ENCODE results near the gene FANCE. TPM values are rescaled to one million over a fixed set of nuclear protein-coding genes. Genes with fewer than 3 reads are reported as not detected.

FANCE gene
- total RNA-seq, 1 donor from 2014 or later, result 11.6 TPM

DNA sequence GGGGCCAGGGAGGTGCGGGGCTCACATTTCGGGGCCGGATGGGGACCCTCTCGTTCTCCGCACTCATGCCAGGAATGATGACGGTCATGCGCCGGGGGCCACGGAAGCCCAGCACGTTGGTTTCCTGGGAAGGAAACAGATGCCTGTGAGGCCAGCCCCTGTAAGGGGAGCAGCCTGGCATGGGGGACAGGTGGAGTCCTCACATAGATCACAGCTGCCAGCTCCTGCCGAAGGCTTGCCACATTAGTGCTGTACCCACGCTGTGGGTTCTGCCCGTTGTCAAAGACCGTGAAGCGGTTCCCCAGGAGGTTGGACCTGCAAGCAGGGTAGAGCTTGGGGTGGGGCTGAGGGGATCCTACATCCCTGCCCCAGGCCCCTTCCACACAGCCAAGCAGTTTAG, 51.4 kb downstream of the FANCE start:
- Mint-ChIP-seq H3K27me3 (peaks cover 9% of the 10 kb centered on the region), H3K27ac (no peak overlapping the region), H3K9me3 (no peaks in the 10 kb centered on the region), H3K4me3 (no peak overlapping the region), H3K4me1 (ENCODE audit: unreplicated experiment) (peaks cover 26% of the 10 kb centered on the region), H3K36me3 (no peaks in the 10 kb centered on the region)
- TF ChIP-seq, protein P1, sequence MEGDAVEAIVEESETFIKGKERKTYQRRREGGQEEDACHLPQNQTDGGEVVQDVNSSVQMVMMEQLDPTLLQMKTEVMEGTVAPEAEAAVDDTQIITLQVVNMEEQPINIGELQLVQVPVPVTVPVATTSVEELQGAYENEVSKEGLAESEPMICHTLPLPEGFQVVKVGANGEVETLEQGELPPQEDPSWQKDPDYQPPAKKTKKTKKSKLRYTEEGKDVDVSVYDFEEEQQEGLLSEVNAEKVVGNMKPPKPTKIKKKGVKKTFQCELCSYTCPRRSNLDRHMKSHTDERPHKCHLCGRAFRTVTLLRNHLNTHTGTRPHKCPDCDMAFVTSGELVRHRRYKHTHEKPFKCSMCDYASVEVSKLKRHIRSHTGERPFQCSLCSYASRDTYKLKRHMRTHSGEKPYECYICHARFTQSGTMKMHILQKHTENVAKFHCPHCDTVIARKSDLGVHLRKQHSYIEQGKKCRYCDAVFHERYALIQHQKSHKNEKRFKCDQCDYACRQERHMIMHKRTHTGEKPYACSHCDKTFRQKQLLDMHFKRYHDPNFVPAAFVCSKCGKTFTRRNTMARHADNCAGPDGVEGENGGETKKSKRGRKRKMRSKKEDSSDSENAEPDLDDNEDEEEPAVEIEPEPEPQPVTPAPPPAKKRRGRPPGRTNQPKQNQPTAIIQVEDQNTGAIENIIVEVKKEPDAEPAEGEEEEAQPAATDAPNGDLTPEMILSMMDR (conservative IDR thresholded peaks at IDR 0.05), result no peak
- DNase-seq (ENCODE audit: extremely low spot score, unreplicated experiment), result no peak

DNA sequence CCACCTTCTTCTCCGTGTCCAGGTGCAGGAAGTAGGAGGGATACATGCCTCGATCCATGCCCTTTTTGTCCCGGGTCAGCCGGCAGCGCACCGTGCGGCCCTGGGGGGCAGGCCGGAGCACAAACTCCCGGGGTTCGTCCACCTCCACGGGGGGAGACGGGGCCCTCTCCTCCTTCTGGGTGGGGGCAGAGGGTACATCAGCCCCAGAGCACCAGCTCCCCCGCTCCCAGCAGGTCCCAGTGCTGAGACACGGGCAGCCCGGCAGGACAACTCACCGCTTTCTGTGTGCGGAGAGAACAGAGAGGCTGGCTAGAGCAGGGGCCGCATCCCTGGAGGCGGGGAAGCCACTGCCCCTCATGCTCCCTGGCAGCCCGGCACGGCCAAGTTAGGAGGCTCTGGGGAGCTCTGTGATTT, 53.9 kb downstream of the FANCE start:
- Mint-ChIP-seq H3K4me1 (ENCODE audit: unreplicated experiment) (peaks cover 14% of the 10 kb centered on the region), H3K4me3 (no peak overlapping the region), H3K27ac (no peak overlapping the region), H3K9me3 (no peaks in the 10 kb centered on the region), H3K27me3 (peaks cover 6% of the 10 kb centered on the region), H3K36me3 (no peaks in the 10 kb centered on the region)
- TF ChIP-seq, protein P1 (conservative IDR thresholded peaks at IDR 0.05), result no peak
- no peak for DNase-seq (ENCODE audit: extremely low spot score, unreplicated experiment)

- DNase-seq (ENCODE audit: extremely low spot score, unreplicated experiment), result no peak
- Mint-ChIP-seq H3K27me3 (peaks cover 6% of the 10 kb centered on the region), H3K9me3 (no peaks in the 10 kb centered on the region), H3K4me3 (no peak overlapping the region), H3K4me1 (ENCODE audit: unreplicated experiment) (peaks cover 11% of the 10 kb centered on the region), H3K36me3 (no peaks in the 10 kb centered on the region), H3K27ac (no peak overlapping the region)
- TF ChIP-seq, protein P1 (conservative IDR thresholded peaks at IDR 0.05), result no peak
Observed at GRCh38 chr6:35506536-35506935, 54.4 kb downstream of the FANCE start.

DNA sequence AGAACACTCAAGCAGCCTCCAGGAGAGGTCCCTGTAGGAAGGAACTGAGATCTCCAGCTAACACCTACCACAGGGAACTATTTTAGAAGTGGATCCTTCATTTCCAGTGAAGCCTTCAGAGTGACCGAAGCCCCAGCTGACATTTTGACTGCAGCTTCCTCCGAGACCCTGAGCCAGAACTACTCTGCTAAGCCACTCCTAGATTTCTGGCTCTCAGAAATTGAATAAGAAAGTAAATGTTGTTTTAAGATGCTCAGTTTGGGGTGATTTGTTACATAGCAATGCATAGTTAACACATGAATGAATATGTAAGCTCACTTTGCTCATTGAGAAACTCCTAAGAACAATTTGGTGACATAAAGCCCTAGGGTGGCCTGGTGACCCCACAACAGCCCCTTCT, 55.1 kb downstream of the FANCE start:
- Mint-ChIP-seq H3K4me3 (no peak overlapping the region), H3K36me3 (no peaks in the 10 kb centered on the region), H3K4me1 (ENCODE audit: unreplicated experiment) (peaks cover 11% of the 10 kb centered on the region), H3K9me3 (no peaks in the 10 kb centered on the region), H3K27me3 (peaks cover 6% of the 10 kb centered on the region), H3K27ac (no peak overlapping the region)
- TF ChIP-seq, protein P1 (conservative IDR thresholded peaks at IDR 0.05), result no peak
- DNase-seq (ENCODE audit: extremely low spot score, unreplicated experiment), result no peak

GRCh38 chr6:35508027-35508426, 55.9 kb downstream of the FANCE start:
- Mint-ChIP-seq H3K4me1 (ENCODE audit: unreplicated experiment) (peaks cover 11% of the 10 kb centered on the region), H3K36me3 (no peaks in the 10 kb centered on the region), H3K9me3 (no peaks in the 10 kb centered on the region), H3K4me3 (no peak overlapping the region), H3K27me3 (peaks cover 6% of the 10 kb centered on the region), H3K27ac (no peak overlapping the region)
- TF ChIP-seq, protein P1 (conservative IDR thresholded peaks at IDR 0.05), result no peak
- no peak for DNase-seq (ENCODE audit: extremely low spot score, unreplicated experiment)

GRCh38 chr6:35508542-35508941, 56.4 kb downstream of the FANCE start:
- Mint-ChIP-seq H3K4me3 (no peak overlapping the region), H3K4me1 (ENCODE audit: unreplicated experiment) (peaks cover 11% of the 10 kb centered on the region), H3K27me3 (peaks cover 6% of the 10 kb centered on the region), H3K27ac (no peak overlapping the region), H3K9me3 (no peaks in the 10 kb centered on the region), H3K36me3 (no peaks in the 10 kb centered on the region)
- TF ChIP-seq, protein P1 (conservative IDR thresholded peaks at IDR 0.05), result no peak
- DNase-seq (ENCODE audit: extremely low spot score, unreplicated experiment), result no peak
